T-helper 2 cell treated with Interferon-gamma antibody and Interleukin-4, amounts not matched to agents 5 μg/mL and 100 μg/mL, for 36 hours (primary cell): ENCODE measurements around the gene ATCAY.

Source experiments
- DNase-seq: peaks from one replicate; pipeline ENCODE4 v3.0.0; 2021; ENCODE audit warnings: low spot score
- H3K27ac Mint-ChIP-seq: one replicate; pipeline ENCODE4 v1.8.0; 2021; ENCODE audit warnings: mild to moderate bottlenecking, mixed read lengths
- H3K27me3 Mint-ChIP-seq: one replicate; pipeline ENCODE4 v1.8.0; 2021; ENCODE audit warnings: low read depth, mixed read lengths
- H3K36me3 Mint-ChIP-seq: one replicate; pipeline ENCODE4 v1.8.0; 2021; ENCODE audit warnings: low read depth, mixed read lengths
- H3K4me1 Mint-ChIP-seq: one replicate; pipeline ENCODE4 v1.8.0; 2021; ENCODE audit warnings: low read depth, mixed read lengths
- H3K4me3 Mint-ChIP-seq: one replicate; pipeline ENCODE4 v1.8.0; 2022; ENCODE audit warnings: mild to moderate bottlenecking, moderate library complexity, mixed read lengths
- H3K9me3 Mint-ChIP-seq: one replicate; pipeline ENCODE4 v1.8.0; 2021; ENCODE audit warnings: mixed read lengths

The ATCAY gene

GRCh38 chr19:3899531-3900294 is 19.2 kb downstream of the ATCAY start:
- Mint-ChIP-seq H3K4me3 (no peak overlapping the region), H3K36me3 (no peaks in the 10 kb centered on the region), H3K9me3 (peaks cover 10% of the 10 kb centered on the region), H3K27ac (no peak overlapping the region), H3K27me3 (no peaks in the 10 kb centered on the region), H3K4me1 (peaks cover 5% of the 10 kb centered on the region)
- DNase-seq, result no peak

DNA sequence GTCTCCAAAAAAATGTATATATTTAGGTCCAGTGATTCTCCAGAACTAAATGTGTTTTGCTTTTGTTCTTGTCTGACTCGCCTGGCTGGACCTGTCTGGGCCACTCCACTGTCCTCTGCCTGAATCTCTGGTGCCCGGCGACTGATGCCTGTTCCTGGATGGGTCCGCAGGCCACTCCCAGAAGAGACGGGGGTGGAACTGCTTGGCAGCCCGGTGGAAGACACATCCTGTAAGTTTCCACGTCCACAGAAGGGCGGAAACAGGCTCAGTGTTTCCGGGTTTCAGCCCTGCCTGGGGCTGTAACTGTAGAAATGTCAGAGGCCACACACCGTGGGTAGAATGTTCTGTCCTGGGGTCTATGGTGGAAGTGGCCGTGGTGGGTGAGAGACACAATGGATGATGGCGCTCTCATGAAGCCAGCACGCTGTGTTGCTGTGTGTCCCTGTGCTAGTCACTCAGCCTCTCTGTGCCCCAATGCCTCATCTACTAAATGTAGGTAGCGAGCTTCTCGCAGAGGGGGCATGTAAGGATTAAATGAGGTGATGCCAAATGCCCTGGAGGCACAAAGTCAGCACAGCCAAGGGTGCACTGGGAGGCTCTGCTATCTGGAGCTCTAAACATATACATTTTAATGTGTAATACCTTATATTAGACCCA is 22.0 kb downstream of the ATCAY start:
- DNase-seq, result no peak
- peaks cover 5% of the 10 kb centered on the region for H3K4me1 Mint-ChIP-seq
- no peaks in the 10 kb centered on the region for H3K27me3 Mint-ChIP-seq
- no peak overlapping the region for H3K4me3 Mint-ChIP-seq
- no peak overlapping the region for H3K27ac Mint-ChIP-seq
- peaks cover 10% of the 10 kb centered on the region for H3K9me3 Mint-ChIP-seq
- no peaks in the 10 kb centered on the region for H3K36me3 Mint-ChIP-seq

DNA sequence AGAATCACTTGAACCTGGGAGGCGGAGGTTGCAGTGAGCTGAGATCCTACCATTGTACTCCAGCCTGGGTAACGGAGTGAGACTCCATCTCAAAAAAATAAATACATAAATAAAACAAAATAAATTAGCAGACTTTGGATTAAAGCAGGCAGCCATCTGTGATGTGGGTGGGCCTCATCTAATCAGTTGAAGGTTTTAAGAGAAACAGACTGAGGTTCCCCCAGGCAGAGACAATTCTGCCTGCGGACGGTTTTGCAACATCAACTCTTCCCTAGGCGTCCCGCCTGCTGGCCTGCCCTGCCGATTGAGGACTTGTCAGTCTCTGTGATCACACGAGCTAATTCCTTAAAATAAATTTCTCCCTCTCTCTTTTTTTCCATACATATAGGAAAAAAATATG is 23.7 kb downstream of the ATCAY start:
- no peaks in the 10 kb centered on the region for H3K27me3 Mint-ChIP-seq
- H3K4me1 Mint-ChIP-seq, result no peaks in the 10 kb centered on the region
- H3K27ac Mint-ChIP-seq, result no peak overlapping the region
- no peaks in the 10 kb centered on the region for H3K36me3 Mint-ChIP-seq
- DNase-seq, result no peak
- H3K4me3 Mint-ChIP-seq, result no peak overlapping the region
- no peaks in the 10 kb centered on the region for H3K9me3 Mint-ChIP-seq

GRCh38 chr19:3907626-3908265 is 27.3 kb downstream of the ATCAY start:
- H3K27ac Mint-ChIP-seq, result no peak overlapping the region
- no peaks in the 10 kb centered on the region for H3K27me3 Mint-ChIP-seq
- no peaks in the 10 kb centered on the region for H3K4me1 Mint-ChIP-seq
- H3K4me3 Mint-ChIP-seq, result no peak overlapping the region
- H3K36me3 Mint-ChIP-seq, result no peaks in the 10 kb centered on the region
- DNase-seq, result no peak
- peaks cover 3% of the 10 kb centered on the region for H3K9me3 Mint-ChIP-seq

GRCh38 chr19:3908266-3909054 is 28.0 kb downstream of the ATCAY start:
- Mint-ChIP-seq H3K27me3 (no peaks in the 10 kb centered on the region), H3K9me3 (peaks cover 3% of the 10 kb centered on the region), H3K27ac (no peak overlapping the region), H3K4me1 (no peaks in the 10 kb centered on the region), H3K36me3 (no peaks in the 10 kb centered on the region), H3K4me3 (no peak overlapping the region)
- DNase-seq, result no peak

GRCh38 chr19:3910105-3910504 is 29.6 kb downstream of the ATCAY start:
- H3K4me3 Mint-ChIP-seq, result no peak overlapping the region
- no peaks in the 10 kb centered on the region for H3K4me1 Mint-ChIP-seq
- H3K27me3 Mint-ChIP-seq, result no peaks in the 10 kb centered on the region
- H3K36me3 Mint-ChIP-seq, result no peaks in the 10 kb centered on the region
- no peak for DNase-seq
- peaks cover 3% of the 10 kb centered on the region for H3K9me3 Mint-ChIP-seq
- no peak overlapping the region for H3K27ac Mint-ChIP-seq

DNA sequence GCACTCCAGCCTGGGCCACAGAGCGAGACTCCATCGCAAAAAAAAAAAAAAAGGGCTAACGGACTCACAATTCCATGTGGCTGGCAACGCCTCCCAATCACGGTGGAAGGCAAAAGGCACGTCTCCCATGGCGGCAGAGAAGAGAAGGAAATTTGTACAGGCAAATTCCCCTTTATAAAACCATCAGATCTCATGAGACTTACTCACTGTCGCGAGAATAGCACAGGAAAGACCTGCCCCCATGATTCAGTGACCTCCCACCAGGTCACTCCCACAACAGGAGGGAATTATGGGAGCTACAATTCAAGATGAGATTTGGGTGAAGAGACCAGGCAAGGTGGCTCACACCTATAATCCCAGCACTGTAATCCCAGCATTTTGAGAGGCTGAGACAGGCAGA is 33.7 kb downstream of the ATCAY start:
- peaks cover 3% of the 10 kb centered on the region for H3K9me3 Mint-ChIP-seq
- no peak overlapping the region for H3K27ac Mint-ChIP-seq
- H3K36me3 Mint-ChIP-seq, result no peaks in the 10 kb centered on the region
- H3K27me3 Mint-ChIP-seq, result no peaks in the 10 kb centered on the region
- H3K4me3 Mint-ChIP-seq, result no peak overlapping the region
- no peak for DNase-seq
- no peaks in the 10 kb centered on the region for H3K4me1 Mint-ChIP-seq

- Mint-ChIP-seq H3K27ac (no peak overlapping the region), H3K4me1 (no peaks in the 10 kb centered on the region), H3K9me3 (peaks cover 4% of the 10 kb centered on the region), H3K36me3 (no peaks in the 10 kb centered on the region), H3K4me3 (no peak overlapping the region), H3K27me3 (no peaks in the 10 kb centered on the region)
- no peak for DNase-seq
Observed at GRCh38 chr19:3916033-3916432, 35.5 kb downstream of the ATCAY start.

DNA sequence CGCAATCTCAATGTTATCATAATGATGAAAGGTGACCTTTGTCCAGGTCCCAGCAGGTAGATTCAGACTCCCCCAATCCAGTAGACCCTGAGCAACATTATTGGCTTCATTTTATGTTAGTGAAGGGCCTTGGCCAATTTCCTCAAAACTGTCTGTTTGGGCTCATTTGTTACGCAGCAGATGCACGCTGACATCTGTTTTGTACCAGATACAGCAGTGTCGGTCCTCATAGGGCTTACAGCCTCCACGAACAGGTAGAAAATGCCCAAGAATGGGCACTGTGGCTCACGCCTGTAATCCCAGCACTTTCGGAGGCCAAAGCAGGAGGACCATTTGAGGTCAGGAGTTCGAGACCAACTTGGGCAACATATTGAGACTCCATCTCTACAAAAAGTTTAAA is 39.3 kb downstream of the ATCAY start:
- no peaks in the 10 kb centered on the region for H3K36me3 Mint-ChIP-seq
- H3K27me3 Mint-ChIP-seq, result no peaks in the 10 kb centered on the region
- peaks cover 17% of the 10 kb centered on the region for H3K9me3 Mint-ChIP-seq
- no peak overlapping the region for H3K27ac Mint-ChIP-seq
- H3K4me3 Mint-ChIP-seq, result no peak overlapping the region
- no peaks in the 10 kb centered on the region for H3K4me1 Mint-ChIP-seq
- no peak for DNase-seq

- DNase-seq, result no peak
- no peak overlapping the region for H3K27ac Mint-ChIP-seq
- H3K4me1 Mint-ChIP-seq, result no peaks in the 10 kb centered on the region
- no peaks in the 10 kb centered on the region for H3K36me3 Mint-ChIP-seq
- no peaks in the 10 kb centered on the region for H3K27me3 Mint-ChIP-seq
- H3K4me3 Mint-ChIP-seq, result no peak overlapping the region
- H3K9me3 Mint-ChIP-seq, result peaks cover 17% of the 10 kb centered on the region
Observed at GRCh38 chr19:3923096-3923758, 42.7 kb downstream of the ATCAY start.

DNA sequence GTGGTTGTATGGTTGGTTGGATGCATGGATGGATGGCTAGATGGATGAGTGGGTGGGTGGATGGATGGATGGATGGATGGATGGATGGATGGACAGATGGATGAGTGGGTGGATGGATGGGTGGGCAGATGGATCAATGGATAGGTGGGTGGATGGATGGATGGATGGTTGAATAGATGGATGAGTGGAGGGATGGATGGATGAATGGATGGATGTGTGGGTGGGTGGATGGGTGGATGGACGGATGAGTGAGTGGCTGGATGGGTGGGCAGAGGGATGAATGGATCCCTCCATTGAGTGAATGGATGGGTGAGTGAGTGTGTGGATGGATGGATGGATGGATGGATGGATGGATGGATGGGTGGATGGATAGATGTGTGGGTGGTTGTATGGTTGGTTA is 43.4 kb downstream of the ATCAY start:
- Mint-ChIP-seq H3K27me3 (no peaks in the 10 kb centered on the region), H3K4me3 (no peak overlapping the region), H3K27ac (no peak overlapping the region), H3K9me3 (peaks cover 17% of the 10 kb centered on the region), H3K4me1 (no peaks in the 10 kb centered on the region), H3K36me3 (no peaks in the 10 kb centered on the region)
- DNase-seq, result no peak

DNA sequence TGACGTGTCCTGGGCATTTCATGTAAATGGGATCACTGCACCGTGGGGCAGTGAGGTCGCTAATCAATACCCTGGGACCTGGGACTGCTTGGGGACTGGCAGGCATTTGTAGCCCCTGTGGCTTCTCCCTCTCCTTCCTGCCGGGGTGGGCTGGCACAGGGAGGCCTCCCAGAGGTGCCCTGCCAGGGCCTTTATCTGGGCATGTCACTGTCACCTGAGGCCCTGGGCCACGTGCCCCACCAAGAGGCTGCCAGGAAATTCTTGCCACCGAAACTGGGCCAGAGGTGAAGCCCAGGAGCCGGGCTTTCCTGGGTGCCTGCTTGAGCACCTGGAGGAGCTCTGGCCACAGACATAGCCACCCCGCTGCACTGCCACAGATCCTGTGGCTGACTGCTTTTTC is 50.6 kb downstream of the ATCAY start:
- H3K4me1 Mint-ChIP-seq, result no peaks in the 10 kb centered on the region
- no peaks in the 10 kb centered on the region for H3K36me3 Mint-ChIP-seq
- no peaks in the 10 kb centered on the region for H3K9me3 Mint-ChIP-seq
- H3K27me3 Mint-ChIP-seq, result peaks cover 24% of the 10 kb centered on the region
- no peak overlapping the region for H3K4me3 Mint-ChIP-seq
- no peak overlapping the region for H3K27ac Mint-ChIP-seq
- DNase-seq, result no peak

DNA sequence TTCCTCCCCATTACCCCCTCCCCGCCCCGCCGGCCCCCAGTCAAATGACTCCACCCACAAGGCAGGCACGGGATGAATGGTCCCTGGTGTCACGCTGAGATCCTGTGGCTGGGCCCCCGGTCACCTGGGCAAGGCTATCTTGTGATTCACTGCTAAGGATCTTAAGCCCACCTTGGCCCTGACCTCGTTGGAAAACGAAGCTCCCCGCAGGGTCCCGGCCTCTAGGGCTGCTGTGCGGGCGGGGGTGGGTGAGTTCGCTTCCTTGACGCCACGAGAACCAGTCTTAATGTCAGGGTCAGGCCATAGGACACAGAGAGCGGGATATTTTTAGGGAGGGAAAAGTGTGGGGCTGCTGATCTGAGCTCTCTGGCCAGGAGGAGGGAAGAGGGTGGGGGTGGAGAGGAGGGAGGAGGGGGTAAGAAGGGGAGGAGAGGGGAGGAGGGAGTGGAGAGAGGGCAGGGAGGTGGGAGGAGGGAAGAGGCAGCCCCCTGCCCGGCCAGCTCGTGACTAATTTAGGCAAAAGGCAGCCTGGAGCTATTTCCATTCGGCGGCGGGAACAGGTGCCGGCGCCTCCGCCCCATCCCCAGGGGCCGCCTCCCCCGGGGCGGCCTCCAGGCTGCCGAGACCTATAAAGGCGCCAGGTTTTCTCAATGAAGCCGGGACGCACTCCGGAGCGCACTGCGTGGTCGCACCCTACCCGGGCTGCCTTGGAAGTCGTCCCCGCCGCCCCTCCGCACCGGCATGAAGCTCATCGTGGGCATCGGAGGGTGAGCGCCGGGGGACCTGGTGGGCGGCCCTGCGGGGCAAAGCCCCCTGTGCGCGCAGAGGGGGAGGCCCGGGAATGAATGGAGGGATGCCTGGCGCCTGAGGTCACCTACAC is 52.7 kb downstream of the ATCAY start, which contains the start of gene NMRK2:
NMRK2 (plus strand) TSS at position 139 of the 880 bp plus-strand sequence; CDS start at position 742, 603 bp downstream.
- H3K9me3 Mint-ChIP-seq, result no peaks in the 10 kb centered on the region
- no peaks in the 10 kb centered on the region for H3K36me3 Mint-ChIP-seq
- DNase-seq, result no peak
- H3K4me3 Mint-ChIP-seq, result no peak within 1 kb of the TSS
- H3K27me3 Mint-ChIP-seq, result peaks cover 24% of the 10 kb centered on the region
- H3K27ac Mint-ChIP-seq, result no peak within 1 kb of the TSS
- H3K4me1 Mint-ChIP-seq, result no peaks in the 10 kb centered on the region
